OCI-M2 (cell line): ENCODE measurements around the gene DOC2A.

Experiments
- DNase-seq: peaks from one replicate; lab custom pipeline; 2025; ENCODE audit not compliant: unreplicated experiment; lab: John Stamatoyannopoulos, UW

The DOC2A gene

GRCh38 chr16:30005341-30006094 lies 5.3 kb downstream of the DOC2A start:
- no peak for DNase-seq

DNA sequence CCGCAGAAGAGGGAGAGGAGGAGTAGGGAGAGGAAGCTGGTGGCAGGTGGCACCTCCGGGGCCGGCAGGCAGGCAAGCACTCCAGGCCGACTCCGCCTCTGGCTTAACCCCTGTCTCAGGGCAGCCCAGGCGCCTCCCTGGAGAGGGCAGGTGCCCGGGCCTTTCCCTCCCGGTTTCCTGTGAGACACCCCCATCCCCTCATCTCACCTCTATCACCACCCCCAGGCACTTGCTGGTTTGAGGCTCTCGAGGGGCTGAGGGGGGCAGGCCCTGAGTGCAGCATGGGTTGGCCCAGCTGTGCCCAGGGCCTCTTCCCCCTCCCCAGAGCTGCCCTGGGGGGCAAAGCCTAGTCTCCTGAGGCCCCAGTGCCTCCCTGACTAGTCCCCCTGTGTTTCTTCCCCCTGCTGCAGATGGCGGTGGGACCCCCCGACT lies 6.0 kb downstream of the DOC2A start:
- no peak for DNase-seq

DNA sequence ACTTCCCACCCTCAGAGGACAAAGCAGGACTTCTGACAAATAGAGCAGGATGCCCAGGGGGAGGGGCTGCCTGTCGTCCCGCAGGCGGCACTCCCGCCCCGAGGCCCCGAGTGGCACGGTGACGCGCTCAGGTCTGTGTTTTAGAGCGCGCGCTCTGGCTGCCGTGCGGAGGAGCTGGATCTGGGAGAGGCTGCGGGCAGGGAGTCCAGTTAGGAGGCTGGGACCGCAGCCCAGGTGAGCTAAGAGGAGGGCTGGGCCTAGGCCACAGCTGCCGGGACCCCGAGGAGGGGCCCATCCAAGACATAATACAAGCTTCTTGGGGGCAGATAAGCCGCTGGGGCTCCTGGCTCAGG lies 6.4 kb downstream of the DOC2A start:
- DNase-seq: no peak

DNA sequence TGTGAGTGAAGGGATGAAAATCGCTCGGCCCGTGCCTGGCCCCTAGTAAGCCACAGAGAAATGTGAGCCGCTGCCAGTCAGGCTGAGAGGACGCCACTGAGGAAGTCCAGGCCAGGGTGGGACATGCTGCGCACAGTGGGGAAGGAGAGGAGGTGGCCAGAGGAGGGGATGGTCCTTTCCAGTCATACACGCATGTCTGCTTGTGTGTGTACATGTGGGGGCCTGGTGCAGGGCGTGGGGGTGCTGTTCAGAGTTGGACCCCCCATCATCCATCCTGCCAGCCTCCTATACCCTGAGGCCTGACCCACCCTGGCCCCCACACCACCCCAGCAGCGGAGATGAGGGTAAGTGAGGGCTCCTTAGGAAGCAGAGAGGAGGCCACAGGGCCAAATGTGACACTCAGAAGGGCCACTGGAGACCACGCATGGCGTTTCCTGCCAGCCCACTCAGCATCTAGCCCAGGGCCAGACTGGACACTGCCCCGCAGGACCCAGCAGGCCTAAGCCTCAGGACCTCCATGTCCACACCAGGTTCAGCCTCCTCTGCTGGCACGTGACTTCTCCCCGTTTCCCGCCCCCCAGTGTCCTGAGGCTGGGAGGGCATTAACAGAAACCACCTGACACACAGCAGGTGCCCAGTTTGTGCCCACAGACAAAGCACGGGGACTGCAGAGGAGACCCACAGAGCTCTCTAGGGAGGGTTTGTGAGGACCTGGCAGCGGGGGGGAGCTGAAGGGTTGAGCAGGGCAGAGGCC lies 7.0 kb downstream of the DOC2A start:
- DNase-seq: no peak

- no peak for DNase-seq
These were observed 8.0 kb downstream of the DOC2A start for GRCh38 chr16:30002614-30003346.

- no peak for DNase-seq
These were observed 9.8 kb downstream of the DOC2A start for GRCh38 chr16:30000735-30001631.

- DNase-seq: no peak
These were observed 11.2 kb downstream of the DOC2A start for GRCh38 chr16:29999605-30000004.

- DNase-seq: no peak
These were observed 14.0 kb downstream of the DOC2A start for GRCh38 chr16:29996766-29997250.

DNA sequence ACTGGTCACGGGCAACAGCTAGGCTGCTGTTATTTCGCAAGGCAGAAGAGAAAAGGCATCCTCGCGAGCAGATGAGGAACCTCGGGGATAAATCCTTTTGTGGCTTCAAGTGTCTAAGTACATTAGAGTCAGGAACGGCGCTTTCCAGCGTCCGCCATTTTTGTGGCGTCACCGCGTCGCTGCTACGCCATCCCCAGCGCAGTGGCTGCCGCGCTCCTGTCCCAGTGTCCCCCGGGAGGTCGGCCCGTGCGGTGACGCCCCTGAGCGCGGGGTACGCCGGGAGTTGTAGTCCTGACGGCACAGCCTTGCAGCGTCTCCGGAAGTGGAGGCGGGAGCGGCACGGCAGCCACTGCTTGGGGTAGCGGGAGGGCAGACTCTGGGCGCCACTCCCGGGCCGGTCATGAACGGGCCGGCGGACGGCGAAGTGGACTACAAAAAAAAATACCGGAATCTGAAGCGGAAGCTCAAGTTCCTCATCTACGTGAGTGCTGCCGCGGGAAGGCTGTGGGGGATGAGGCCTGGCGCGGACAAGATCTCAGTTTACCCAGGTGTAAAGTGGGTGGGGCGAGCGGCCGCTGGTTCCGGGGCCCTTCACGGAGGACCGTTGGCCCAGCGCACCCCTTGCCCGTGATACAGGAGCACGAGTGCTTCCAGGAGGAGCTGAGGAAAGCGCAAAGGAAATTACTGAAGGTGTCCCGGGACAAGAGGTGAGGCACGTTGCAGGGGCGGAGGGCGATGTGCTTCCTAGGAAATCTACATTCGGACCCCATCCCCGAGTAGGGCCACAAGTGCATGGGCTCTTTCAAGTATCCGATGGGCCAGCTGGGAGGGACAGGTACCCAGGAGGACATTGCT lies 14.7 kb downstream of the DOC2A start, which contains the start of gene INO80E:
Gene INO80E, plus strand, starts transcription at position 331 of the 855 bp plus-strand sequence. Its CDS starts 70 bp downstream, at position 401.
- peak; percentile 39 for DNase-seq

GRCh38 chr16:29995324-29995910 lies 15.4 kb downstream of the DOC2A start, which contains the start of gene HIRIP3:
TSS of gene HIRIP3 (minus strand) at chr16:29995617. CDS start at chr16:29995605, 12 bp downstream.
- DNase-seq: no peak

GRCh38 chr16:29994600-29995323 lies 16.1 kb downstream of the DOC2A start:
- DNase-seq: no peak

- DNase-seq: no peak
These were observed 16.8 kb downstream of the DOC2A start for GRCh38 chr16:29993903-29994599.

- DNase-seq: no peak
These were observed 17.5 kb downstream of the DOC2A start for GRCh38 chr16:29993191-29993902.

- no peak for DNase-seq
These were observed 18.4 kb downstream of the DOC2A start for GRCh38 chr16:29992344-29992967.

DNA sequence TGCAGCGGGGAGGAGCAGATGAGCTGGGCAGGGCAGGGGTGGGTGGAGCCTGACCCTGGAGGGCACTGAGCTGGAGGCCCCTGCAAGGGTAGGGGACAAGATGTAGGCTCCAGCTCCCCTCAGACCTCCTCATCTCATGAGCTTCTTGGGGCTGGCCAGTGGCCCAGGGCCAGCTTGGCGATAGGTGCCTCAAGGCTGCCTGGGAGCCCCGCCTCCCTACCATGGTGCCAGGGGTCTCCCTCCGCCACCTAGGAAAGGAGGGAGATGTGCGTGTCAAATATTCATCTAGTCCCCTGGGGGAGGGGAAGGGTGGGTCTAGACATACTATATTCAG lies 19.3 kb downstream of the DOC2A start:
- no peak for DNase-seq

DNA sequence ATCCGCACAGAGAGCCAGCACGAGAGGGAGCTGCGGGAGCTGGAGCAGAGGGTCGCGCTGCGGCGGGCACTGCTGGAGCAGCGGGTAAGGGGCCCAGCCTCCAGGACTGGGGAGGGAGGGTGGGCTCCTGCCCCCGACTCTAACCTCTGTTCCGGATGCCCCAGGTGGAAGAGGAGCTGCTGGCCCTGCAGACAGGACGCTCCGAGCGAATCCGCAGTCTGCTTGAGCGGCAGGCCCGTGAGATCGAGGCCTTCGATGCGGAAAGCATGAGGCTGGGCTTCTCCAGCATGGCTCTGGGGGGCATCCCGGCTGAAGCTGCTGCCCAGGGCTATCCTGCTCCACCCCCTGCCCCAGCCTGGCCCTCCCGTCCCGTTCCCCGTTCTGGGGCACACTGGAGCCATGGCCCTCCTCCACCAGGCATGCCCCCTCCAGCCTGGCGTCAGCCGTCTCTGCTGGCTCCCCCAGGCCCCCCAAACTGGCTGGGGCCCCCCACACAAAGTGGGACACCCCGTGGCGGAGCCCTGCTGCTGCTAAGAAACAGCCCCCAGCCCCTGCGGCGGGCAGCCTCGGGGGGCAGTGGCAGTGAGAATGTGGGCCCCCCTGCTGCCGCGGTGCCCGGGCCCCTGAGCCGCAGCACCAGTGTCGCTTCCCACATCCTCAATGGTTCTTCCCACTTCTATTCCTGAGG lies 19.8 kb downstream of the DOC2A start:
- no peak for DNase-seq
